Iris pigment epithelial cell (primary cell): ENCODE results near the gene TBC1D14.
"Not testable (repeated sequence)": the region's sequence is repeated elsewhere in the genome, so short reads cannot be mapped to it uniquely, and the experiment has no call there.

Experiments used
- DNase-seq: peaks from one replicate; pipeline ENCODE4 v3.0.0-alpha.2; 2011; ENCODE audit warnings: low read depth

The TBC1D14 gene

GRCh38 chr4:6972911-6973310, 63.3 kb downstream of the TBC1D14 start:
- no peak for DNase-seq

GRCh38 chr4:6974138-6974848, 64.7 kb downstream of the TBC1D14 start:
- peak; percentile 87 for DNase-seq

GRCh38 chr4:6977846-6978245, 68.2 kb downstream of the TBC1D14 start:
- not testable (repeated sequence) for DNase-seq

- DNase-seq: no peak
Observed at GRCh38 chr4:6983544-6984142, 74.0 kb downstream of the TBC1D14 start.

GRCh38 chr4:6984612-6985425, 75.2 kb downstream of the TBC1D14 start:
- peak; percentile 42 for DNase-seq

GRCh38 chr4:6986072-6986780, 76.6 kb downstream of the TBC1D14 start:
- peak; percentile 82 for DNase-seq

GRCh38 chr4:6986781-6987587, 77.4 kb downstream of the TBC1D14 start:
- peak; percentile 95 for DNase-seq

- DNase-seq: peak; percentile 43
Observed at GRCh38 chr4:6987588-6987961, 77.9 kb downstream of the TBC1D14 start.

- no peak for DNase-seq
Observed at GRCh38 chr4:6988016-6988715, 78.5 kb downstream of the TBC1D14 start.

GRCh38 chr4:6989331-6989923, 79.8 kb downstream of the TBC1D14 start:
- no peak for DNase-seq

- DNase-seq: no peak
Observed at GRCh38 chr4:6990661-6991060, 81.0 kb downstream of the TBC1D14 start.

- DNase-seq: no peak
Observed at GRCh38 chr4:6991249-6991648, 81.6 kb downstream of the TBC1D14 start.

- DNase-seq: peak; percentile 92
Observed at GRCh38 chr4:6991771-6992557, 82.3 kb downstream of the TBC1D14 start.

- peak; percentile 50 for DNase-seq
Observed at GRCh38 chr4:6992728-6993677, 83.4 kb downstream of the TBC1D14 start.

- no peak for DNase-seq
Observed at GRCh38 chr4:6996481-6996880, 86.9 kb downstream of the TBC1D14 start.

GRCh38 chr4:6999172-7000086, 89.8 kb downstream of the TBC1D14 start:
- no peak for DNase-seq

GRCh38 chr4:7000421-7001176, 91.0 kb downstream of the TBC1D14 start:
- DNase-seq: no peak
